AG08395 (cell line): ENCODE results near the gene VASH1.

ENCODE experiments used
- DNase-seq: peaks from one replicate; pipeline ENCODE4 v3.0.0; 2012; ENCODE audit warnings: mixed read lengths, low spot score

The VASH1 gene

GRCh38 chr14:76784881-76785280, 23.6 kb downstream of the VASH1 start:
- DNase-seq = peak; percentile 96

DNA sequence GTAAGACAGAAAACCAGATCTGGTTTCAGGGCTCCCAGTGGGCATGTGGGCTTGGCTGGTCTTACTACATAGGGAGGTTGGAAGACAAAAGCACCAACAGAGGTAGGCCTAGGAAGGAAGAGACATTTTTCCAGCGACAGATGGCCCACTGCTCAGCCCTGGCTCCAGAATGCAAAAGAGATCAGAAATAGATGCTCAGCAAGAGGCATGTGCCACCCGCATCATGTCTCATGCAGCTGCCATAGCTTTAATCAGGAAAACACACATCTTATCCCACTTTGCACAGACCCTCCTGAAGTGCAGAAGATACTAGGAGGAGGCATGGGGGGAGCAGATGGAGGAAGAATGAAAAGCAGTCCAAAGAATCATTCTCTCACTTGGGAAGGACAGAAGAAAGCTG, 25.3 kb downstream of the VASH1 start:
- no peak for DNase-seq

GRCh38 chr14:76792422-76792821, 31.2 kb downstream of the VASH1 start:
- no peak for DNase-seq

GRCh38 chr14:76793324-76793723, 32.1 kb downstream of the VASH1 start:
- DNase-seq = no peak

DNA sequence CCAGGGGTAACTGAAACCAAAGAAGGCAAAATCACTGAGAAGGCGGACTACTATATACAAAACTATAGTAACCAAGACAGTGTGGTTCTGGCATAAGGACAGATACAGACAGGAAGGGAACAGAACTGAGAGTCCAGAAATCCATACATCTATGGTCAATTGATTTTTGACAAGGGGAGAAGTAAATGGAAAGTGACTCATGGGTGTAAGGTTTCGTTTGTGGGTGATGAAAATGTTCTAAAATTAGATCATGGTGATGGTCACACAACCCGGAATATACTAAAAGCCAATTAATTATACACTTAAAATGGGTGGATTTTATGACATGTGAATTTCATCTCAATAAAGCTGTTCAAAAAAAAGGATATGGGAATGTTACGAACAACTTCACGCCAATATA, 32.7 kb downstream of the VASH1 start:
- no peak for DNase-seq

DNA sequence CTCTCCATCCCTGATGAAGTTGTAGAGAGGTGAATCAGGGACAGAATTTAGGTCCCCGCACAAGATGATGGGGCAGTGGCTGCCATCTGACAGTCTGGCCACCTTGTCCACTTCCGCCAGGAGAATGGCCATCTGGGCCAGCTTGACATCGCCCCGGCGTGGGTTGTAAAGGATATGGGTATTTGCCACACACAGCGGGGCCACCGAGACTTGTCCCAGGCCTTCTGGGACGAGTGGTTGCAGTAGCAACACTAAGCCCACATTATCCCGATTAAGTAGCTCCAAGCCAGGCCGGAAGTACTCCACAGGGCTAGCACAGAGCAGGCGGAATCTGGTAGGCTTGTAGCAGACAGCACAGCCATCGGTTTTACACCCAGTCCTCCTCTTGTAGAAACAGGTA, 45.2 kb downstream of the VASH1 start:
- DNase-seq = no peak

GRCh38 chr14:76808011-76808410, 46.7 kb downstream of the VASH1 start:
- no peak for DNase-seq

- no peak for DNase-seq
Measured at GRCh38 chr14:76808990-76809389, 47.7 kb downstream of the VASH1 start.

DNA sequence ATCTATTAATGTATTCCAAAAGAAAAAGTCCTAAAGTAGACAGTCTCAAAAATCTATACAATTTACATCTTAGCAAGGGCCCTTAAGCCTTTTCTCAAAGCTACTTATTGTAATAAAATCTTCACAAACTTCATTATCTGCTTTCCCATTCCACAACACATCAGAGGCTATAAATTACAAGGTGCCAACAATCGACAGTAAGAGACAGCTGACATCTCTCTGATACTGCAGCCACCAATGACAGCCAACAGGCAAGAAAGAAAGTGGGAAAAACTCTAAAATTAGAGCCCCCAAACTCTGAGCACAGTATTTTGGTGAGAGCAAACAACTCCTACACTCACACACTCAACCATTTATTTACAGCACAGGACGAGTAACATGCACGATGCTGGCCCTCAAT, 49.3 kb downstream of the VASH1 start:
- no peak for DNase-seq

GRCh38 chr14:76810953-76811400, 49.7 kb downstream of the VASH1 start:
- DNase-seq = peak; percentile 44

GRCh38 chr14:76811561-76811960, 50.3 kb downstream of the VASH1 start:
- DNase-seq = no peak

- no peak for DNase-seq
Measured at GRCh38 chr14:76812093-76812421, 50.8 kb downstream of the VASH1 start.

- DNase-seq = peak; percentile 95
Measured at GRCh38 chr14:76812422-76813383, 51.4 kb downstream of the VASH1 start, which contains the start of gene ANGEL1. Gene ANGEL1 (minus strand): TSS chr14:76812882. CDS start chr14:76812827, 55 bp downstream.

DNA sequence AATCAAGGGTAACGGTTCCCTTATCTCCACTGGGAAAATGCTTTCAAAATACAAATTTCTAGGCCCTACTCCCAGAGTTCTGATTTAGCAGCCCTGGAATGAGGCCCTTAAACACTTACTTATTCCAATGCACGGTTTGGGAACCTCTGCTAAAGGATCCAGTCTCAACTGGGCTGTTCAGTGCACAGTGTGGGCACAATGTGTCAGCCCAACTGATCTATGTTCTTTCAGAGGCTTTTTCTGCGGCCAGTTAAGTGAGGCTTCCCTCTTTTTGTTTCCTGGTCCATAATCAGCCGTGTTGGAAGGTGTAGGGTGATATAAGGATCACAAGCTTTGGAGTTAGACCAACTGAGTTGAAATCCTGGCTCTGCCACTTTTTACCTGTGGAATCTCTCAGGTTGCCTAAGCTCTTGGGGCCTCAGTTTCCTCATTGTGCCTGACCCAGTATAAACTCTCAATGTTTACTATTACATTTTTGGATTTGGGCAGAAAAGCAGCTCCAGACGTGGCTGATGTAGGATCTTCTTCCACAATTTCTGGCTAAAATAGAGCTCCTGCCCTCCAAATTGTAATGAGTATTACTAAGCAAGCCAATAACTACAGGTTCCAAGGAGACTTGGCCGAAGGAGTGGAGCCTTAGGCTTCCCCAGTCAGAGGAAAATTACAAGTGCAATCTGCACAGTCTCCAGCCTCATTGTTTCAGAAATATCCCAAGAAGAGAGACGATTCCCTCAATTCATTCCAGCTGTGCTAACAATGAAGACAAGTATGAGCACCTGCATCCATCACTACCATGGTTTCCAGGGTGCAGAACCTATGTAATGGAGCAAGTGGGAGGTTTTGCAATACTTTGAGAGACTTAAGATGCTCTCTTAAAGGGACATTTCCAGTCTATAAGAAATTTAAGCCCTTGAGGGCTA, 53.7 kb downstream of the VASH1 start:
- no peak for DNase-seq

DNA sequence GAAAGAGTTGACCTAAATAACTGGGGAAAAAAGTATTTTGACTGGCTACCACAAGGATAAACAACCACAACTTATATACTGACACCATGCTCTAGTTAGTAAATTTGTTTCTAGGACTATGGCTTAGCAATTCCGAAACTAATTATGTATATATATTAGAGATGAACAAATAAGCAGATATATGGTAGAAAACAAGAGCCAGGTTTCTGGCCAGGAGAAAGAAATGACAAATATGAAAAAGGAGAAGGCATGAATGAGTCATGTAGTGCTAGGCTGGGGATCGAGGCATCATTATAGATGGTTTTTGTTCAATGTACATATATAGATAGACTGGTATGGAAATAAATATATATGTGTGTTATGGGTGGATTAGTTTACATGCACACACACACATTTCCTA, 59.4 kb downstream of the VASH1 start:
- DNase-seq = no peak

DNA sequence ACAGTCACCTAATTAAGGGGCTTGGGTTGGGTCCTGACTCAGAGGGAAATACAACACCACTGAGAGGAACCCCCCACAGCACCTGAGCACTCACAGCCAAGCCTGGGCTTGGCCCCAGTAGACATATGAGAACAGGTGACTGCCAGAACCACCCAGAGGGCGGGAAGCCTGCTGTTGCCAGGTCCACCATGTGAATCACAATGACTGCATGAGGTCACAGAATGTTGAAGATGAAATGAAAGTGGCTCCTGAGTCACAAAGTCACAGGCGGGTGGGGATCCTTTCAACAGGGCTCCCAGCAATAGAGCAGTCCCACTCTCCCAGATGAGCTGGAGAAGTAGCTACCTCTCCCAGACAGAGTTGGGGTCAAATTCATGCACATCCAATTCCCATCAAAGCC, 64.9 kb downstream of the VASH1 start, which contains the start of gene LRRC74A:
LRRC74A (plus strand) TSS at position 287 of the 400 bp plus-strand sequence. CDS start 290 bp downstream, outside the sequence.
- DNase-seq = no peak

DNA sequence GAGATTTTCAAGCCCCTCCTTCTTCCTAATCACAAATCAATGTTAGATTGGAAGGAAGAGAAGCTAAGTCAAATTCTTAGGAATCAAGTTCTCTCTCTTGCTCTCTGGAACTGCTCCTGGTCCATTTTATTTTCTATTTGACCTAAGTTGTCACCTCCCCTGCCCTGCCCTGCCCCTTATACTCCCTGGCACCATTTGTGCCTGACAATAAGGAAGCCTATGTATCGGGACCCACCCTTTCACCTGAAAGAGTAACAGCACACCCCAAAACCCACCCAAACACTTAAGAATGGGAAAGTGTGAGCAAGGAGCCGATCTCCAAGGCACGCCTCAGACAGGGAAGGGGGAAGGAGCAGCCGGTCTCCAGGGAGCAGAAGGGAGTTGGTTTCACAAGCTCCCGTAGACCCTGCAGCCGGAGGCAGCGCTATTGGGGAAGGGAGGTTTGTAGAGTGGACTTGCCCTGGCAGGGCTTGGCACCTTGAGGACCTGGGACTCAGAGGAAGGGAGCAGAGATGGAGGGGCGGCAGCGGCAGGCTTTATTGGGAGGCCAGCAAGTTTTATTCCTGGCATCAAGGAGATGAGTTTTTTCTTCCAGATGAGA, 66.5 kb downstream of the VASH1 start:
- no peak for DNase-seq

GRCh38 chr14:76828339-76829012, 67.2 kb downstream of the VASH1 start:
- DNase-seq = no peak

DNA sequence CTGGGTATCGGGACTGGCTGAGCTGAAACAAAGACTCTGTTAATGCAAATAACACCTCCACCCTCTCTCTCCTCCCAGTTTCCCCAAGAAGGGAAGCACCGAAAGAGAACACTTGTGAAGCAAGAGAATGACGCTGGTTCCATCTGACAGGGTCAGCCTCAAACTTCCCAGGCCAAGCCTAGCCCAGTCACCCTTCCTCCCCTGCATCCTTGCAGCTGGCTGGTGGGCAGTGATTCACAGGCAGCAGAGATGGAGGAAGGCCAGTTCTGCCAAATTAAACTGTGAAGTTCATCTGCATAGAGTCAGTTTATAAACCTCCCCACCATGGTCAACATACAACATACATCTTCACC, 67.7 kb downstream of the VASH1 start:
- DNase-seq = no peak

DNA sequence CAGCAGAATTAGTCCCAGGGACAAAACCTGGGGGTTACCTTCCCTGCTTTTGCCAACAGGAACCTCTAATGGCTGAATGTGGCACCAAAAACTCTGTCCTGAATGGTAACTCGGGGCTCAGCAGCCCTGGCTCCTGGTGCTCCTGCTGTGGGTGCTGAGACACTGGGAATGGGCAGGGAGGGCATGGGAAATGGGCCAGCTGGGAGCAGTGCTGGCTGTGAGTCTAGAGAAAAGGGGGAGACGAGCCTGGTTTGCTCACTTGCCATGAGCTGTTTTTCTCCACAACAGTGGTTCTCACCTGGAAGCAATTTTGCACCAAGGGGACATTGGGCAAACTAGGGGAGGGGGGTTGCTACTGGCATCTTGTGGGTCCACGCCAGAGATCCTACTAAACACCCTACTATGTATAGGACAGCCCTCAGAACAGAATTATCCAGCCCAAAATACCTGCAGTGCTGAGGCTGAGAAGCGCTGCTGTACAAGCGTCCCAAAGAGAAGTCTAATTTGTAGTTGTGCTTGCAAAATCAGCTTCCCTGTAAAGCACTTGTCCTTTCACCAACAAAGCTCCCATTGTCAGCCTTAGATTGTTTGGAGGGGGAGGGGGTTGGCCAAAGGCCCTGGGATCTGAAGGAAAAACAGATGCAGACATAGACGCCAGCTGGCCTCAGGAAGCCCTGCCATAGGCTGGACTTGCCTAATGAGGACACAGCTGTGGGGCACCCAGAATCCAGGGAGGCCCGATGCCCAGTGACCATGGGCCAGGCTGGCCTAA, 68.6 kb downstream of the VASH1 start:
- DNase-seq = no peak

DNA sequence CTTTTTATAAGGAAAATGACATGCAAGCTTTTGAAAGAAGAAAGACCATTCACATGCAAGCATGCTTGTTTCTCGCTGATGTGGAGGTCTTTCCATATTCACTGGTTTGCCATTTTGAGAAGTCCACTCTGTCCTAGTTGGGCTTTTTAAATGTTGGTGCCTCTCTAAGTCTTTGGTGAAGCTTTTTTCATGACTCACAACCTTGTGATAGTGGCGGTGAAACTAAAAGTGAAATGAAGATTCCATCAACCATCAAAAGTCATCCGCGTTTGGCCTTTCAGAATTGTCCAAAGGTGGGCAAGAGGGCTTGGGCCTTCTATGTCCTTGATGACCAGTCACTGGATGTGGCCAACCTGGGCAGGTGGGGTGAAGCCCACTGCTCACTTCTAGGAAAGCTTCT, 69.3 kb downstream of the VASH1 start:
- no peak for DNase-seq
